HL-60 (cell line): ENCODE results near the gene COL13A1.

Experiments used
- REST ChIP-seq: IDR thresholded peaks from 2 replicates; pipeline ENCODE4 v1.6.1; 2012; ENCODE audit warnings: low read depth; ENCODE audit not compliant: insufficient replicate concordance
- TF ChIP-seq, protein P1 (sequence below): IDR thresholded peaks from one replicate; pipeline ENCODE4 v1.5.1; 2011; ENCODE audit warnings: low read length, control low read depth, inconsistent platforms; ENCODE audit not compliant: insufficient read depth

- TF ChIP-seq, protein P1, sequence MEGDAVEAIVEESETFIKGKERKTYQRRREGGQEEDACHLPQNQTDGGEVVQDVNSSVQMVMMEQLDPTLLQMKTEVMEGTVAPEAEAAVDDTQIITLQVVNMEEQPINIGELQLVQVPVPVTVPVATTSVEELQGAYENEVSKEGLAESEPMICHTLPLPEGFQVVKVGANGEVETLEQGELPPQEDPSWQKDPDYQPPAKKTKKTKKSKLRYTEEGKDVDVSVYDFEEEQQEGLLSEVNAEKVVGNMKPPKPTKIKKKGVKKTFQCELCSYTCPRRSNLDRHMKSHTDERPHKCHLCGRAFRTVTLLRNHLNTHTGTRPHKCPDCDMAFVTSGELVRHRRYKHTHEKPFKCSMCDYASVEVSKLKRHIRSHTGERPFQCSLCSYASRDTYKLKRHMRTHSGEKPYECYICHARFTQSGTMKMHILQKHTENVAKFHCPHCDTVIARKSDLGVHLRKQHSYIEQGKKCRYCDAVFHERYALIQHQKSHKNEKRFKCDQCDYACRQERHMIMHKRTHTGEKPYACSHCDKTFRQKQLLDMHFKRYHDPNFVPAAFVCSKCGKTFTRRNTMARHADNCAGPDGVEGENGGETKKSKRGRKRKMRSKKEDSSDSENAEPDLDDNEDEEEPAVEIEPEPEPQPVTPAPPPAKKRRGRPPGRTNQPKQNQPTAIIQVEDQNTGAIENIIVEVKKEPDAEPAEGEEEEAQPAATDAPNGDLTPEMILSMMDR: no peak
- no peak for TF ChIP-seq REST
Observed at GRCh38 chr10:69991151-69991550, 189.4 kb downstream of the COL13A1 start.
